Activated T-helper 17 cell treated with anti-CD3 and anti-CD28 coated beads, Interleukin-2, amount 50 U/mL, for 72 hours (primary cell): Measurements from ENCODE around the gene MEIS2. TPM values are rescaled to one million over a fixed set of nuclear protein-coding genes. Genes with fewer than 3 reads are reported as not detected.
A peak's percentile ranks its signal among the peaks of the same experiment; 100 is the strongest.

ENCODE experiments used
- ATAC-seq: fragments of 150-1000 bp; cut with Tn5 transposase; replicated peaks from 2 replicates; pipeline ENCODE4 v1.10.0; 2021; ENCODE audit warnings: mild to moderate bottlenecking, moderate library complexity
- H3K27ac Mint-ChIP-seq: one replicate; pipeline ENCODE4 v1.8.0; 2022; ENCODE audit warnings: mixed read lengths
- H3K27me3 Mint-ChIP-seq: one replicate; pipeline ENCODE4 v1.8.0; 2022; ENCODE audit warnings: mixed read lengths
- H3K36me3 Mint-ChIP-seq: one replicate; pipeline ENCODE4 v1.8.0; 2022; ENCODE audit warnings: low read depth, mild to moderate bottlenecking, mixed read lengths
- H3K4me1 Mint-ChIP-seq: one replicate; pipeline ENCODE4 v1.8.0; 2022; ENCODE audit warnings: mixed read lengths
- H3K4me3 Mint-ChIP-seq: one replicate; pipeline ENCODE4 v1.8.0; 2022; ENCODE audit warnings: mild to moderate bottlenecking, mixed read lengths
- H3K9me3 Mint-ChIP-seq: one replicate; pipeline ENCODE4 v1.8.0; 2022; ENCODE audit warnings: mixed read lengths
- total RNA-seq, 2 donors: library from RNA; stranded (reverse); gene quantifications; one replicate each; pipeline ENCODE4 v1.2.3, GENCODE V29; 2022

MEIS2 gene
- total RNA-seq, 2 donors from 2014 or later = not detected

- peaks cover 8% of the 10 kb centered on the region for H3K9me3 Mint-ChIP-seq
- H3K4me1 Mint-ChIP-seq = no peaks in the 10 kb centered on the region
- peaks cover 83% of the 10 kb centered on the region for H3K27me3 Mint-ChIP-seq
- no peak overlapping the region for H3K27ac Mint-ChIP-seq
- H3K4me3 Mint-ChIP-seq = no peak overlapping the region
- no peak for ATAC-seq
- H3K36me3 Mint-ChIP-seq = peaks cover 29% of the 10 kb centered on the region
Measured at GRCh38 chr15:37107071-37107743, 6.9 kb upstream of the MEIS2 start.

GRCh38 chr15:37106490-37107001 is 6.2 kb upstream of the MEIS2 start:
- no peaks in the 10 kb centered on the region for H3K4me1 Mint-ChIP-seq
- H3K27ac Mint-ChIP-seq = no peak overlapping the region
- peaks cover 8% of the 10 kb centered on the region for H3K9me3 Mint-ChIP-seq
- H3K36me3 Mint-ChIP-seq = peaks cover 27% of the 10 kb centered on the region
- H3K4me3 Mint-ChIP-seq = no peak overlapping the region
- peaks cover 80% of the 10 kb centered on the region for H3K27me3 Mint-ChIP-seq
- no peak for ATAC-seq

GRCh38 chr15:37105889-37106288 is 5.5 kb upstream of the MEIS2 start:
- H3K4me3 Mint-ChIP-seq = no peak overlapping the region
- H3K9me3 Mint-ChIP-seq = peaks cover 8% of the 10 kb centered on the region
- H3K36me3 Mint-ChIP-seq = peaks cover 32% of the 10 kb centered on the region
- ATAC-seq = no peak
- H3K4me1 Mint-ChIP-seq = peaks cover 4% of the 10 kb centered on the region
- no peak overlapping the region for H3K27ac Mint-ChIP-seq
- peaks cover 77% of the 10 kb centered on the region for H3K27me3 Mint-ChIP-seq

GRCh38 chr15:37105029-37105428 is 4.7 kb upstream of the MEIS2 start:
- Mint-ChIP-seq H3K27ac (no peak overlapping the region), H3K36me3 (peaks cover 37% of the 10 kb centered on the region), H3K9me3 (peaks cover 8% of the 10 kb centered on the region), H3K4me1 (peaks cover 12% of the 10 kb centered on the region), H3K4me3 (no peak overlapping the region), H3K27me3 (peaks cover 77% of the 10 kb centered on the region)
- ATAC-seq = no peak

- Mint-ChIP-seq H3K4me3 (no peak overlapping the region), H3K36me3 (peaks cover 39% of the 10 kb centered on the region), H3K27ac (no peak overlapping the region), H3K9me3 (peaks cover 8% of the 10 kb centered on the region), H3K4me1 (peaks cover 14% of the 10 kb centered on the region), H3K27me3 (peaks cover 74% of the 10 kb centered on the region)
- no peak for ATAC-seq
Measured at GRCh38 chr15:37104424-37104981, 4.2 kb upstream of the MEIS2 start.

- no peak for ATAC-seq
- H3K27ac Mint-ChIP-seq = no peak overlapping the region
Measured at GRCh38 chr15:37103475-37104423, 3.4 kb upstream of the MEIS2 start.

GRCh38 chr15:37103163-37103435 is 2.8 kb upstream of the MEIS2 start:
- peaks cover 19% of the 10 kb centered on the region for H3K4me1 Mint-ChIP-seq

More at GRCh38 chr15:37103475-37104423, 3.4 kb upstream of the MEIS2 start:
- peaks cover 8% of the 10 kb centered on the region for H3K9me3 Mint-ChIP-seq
- H3K27me3 Mint-ChIP-seq = peaks cover 72% of the 10 kb centered on the region
- H3K36me3 Mint-ChIP-seq = peaks cover 39% of the 10 kb centered on the region
- no peak overlapping the region for H3K4me3 Mint-ChIP-seq
- H3K4me1 Mint-ChIP-seq = peaks cover 14% of the 10 kb centered on the region

GRCh38 chr15:37102305-37103162 is 2.2 kb upstream of the MEIS2 start:
- no peak for ATAC-seq
- Mint-ChIP-seq H3K9me3 (peaks cover 6% of the 10 kb centered on the region), H3K4me3 (no peak overlapping the region), H3K27ac (no peak overlapping the region), H3K4me1 (peaks cover 20% of the 10 kb centered on the region), H3K36me3 (peaks cover 35% of the 10 kb centered on the region), H3K27me3 (peaks cover 71% of the 10 kb centered on the region)

More at GRCh38 chr15:37103163-37103435, 2.8 kb upstream of the MEIS2 start:
- Mint-ChIP-seq H3K9me3 (peaks cover 8% of the 10 kb centered on the region), H3K4me3 (no peak overlapping the region), H3K27ac (no peak overlapping the region), H3K27me3 (peaks cover 71% of the 10 kb centered on the region), H3K36me3 (peaks cover 39% of the 10 kb centered on the region)
- ATAC-seq = no peak

GRCh38 chr15:37101980-37102304 is 1.6 kb upstream of the MEIS2 start:
- Mint-ChIP-seq H3K9me3 (peaks cover 4% of the 10 kb centered on the region), H3K36me3 (peaks cover 38% of the 10 kb centered on the region), H3K27me3 (peaks cover 72% of the 10 kb centered on the region), H3K4me1 (peaks cover 20% of the 10 kb centered on the region), H3K27ac (no peak overlapping the region), H3K4me3 (no peak overlapping the region)
- ATAC-seq = no peak

GRCh38 chr15:37100966-37101215 is 542 bp upstream of the MEIS2 start:
- Mint-ChIP-seq H3K27me3 (peaks cover 73% of the 10 kb centered on the region), H3K4me3 (peak overlapping the region; percentile 79), H3K9me3 (peaks cover 4% of the 10 kb centered on the region), H3K4me1 (peaks cover 20% of the 10 kb centered on the region), H3K27ac (no peak overlapping the region), H3K36me3 (peaks cover 31% of the 10 kb centered on the region)
- ATAC-seq = peak; percentile 18

GRCh38 chr15:37099319-37100108 is 835 bp downstream of the MEIS2 start:
- H3K36me3 Mint-ChIP-seq = peaks cover 31% of the 10 kb centered on the region
- ATAC-seq = no peak

GRCh38 chr15:37098468-37099318 is 1.7 kb downstream of the MEIS2 start:
- peaks cover 73% of the 10 kb centered on the region for H3K27me3 Mint-ChIP-seq
- H3K27ac Mint-ChIP-seq = no peak overlapping the region
- peaks cover 4% of the 10 kb centered on the region for H3K9me3 Mint-ChIP-seq
- H3K36me3 Mint-ChIP-seq = peaks cover 31% of the 10 kb centered on the region
- H3K4me3 Mint-ChIP-seq = peak overlapping the region; percentile 79
- H3K4me1 Mint-ChIP-seq = peaks cover 20% of the 10 kb centered on the region
- peak; percentile 50 for ATAC-seq

More at GRCh38 chr15:37099319-37100108, 835 bp downstream of the MEIS2 start:
- Mint-ChIP-seq H3K4me3 (peak overlapping the region; percentile 79), H3K4me1 (peaks cover 20% of the 10 kb centered on the region), H3K9me3 (peaks cover 4% of the 10 kb centered on the region), H3K27ac (no peak overlapping the region), H3K27me3 (peaks cover 73% of the 10 kb centered on the region)
